B cell (primary cell): ENCODE results near the gene EEPD1. TPM values are rescaled to one million over a fixed set of nuclear protein-coding genes. Genes with fewer than 3 reads are reported as not detected.

Experiments
- ATAC-seq: fragments of 200-7000 bp; cut with Tn5 transposase; one replicate; pipeline ENCODE4 v1.10.0; 2021; ENCODE audit warnings: low read depth, mild to moderate bottlenecking, moderate number of reproducible peaks, moderate library complexity
- CTCF ChIA-PET: fragments of 350-600 bp; sonication (Branson Sonifier 250); formaldehyde crosslinking; loops from one replicate; lab custom pipeline; 2021; ENCODE audit warnings: antibody characterized with exemption, inconsistent platforms; lab: Charles Lee
- POLR2A ChIA-PET: fragments of 350-600 bp; sonication (Branson Sonifier 250); formaldehyde crosslinking; loops from one replicate; lab custom pipeline; 2021; ENCODE audit warnings: antibody characterized with exemption; lab: Charles Lee
- DNase-seq: peaks from one replicate; pipeline ENCODE4 v3.0.0; 2013
- H2AFZ ChIP-seq: 2 replicates; pipeline ENCODE4 v1.6.1; 2012; ENCODE audit warnings: mild to moderate bottlenecking, low read depth, low read length; ENCODE audit not compliant: insufficient read depth, poor library complexity, severe bottlenecking
- H3K27ac ChIP-seq, 2 donors: 1 replicate in 1 of 2; 2 replicates in 1 of 2; pipeline ENCODE4 v1.5.1; 2012 to 2013; ENCODE audit warnings: low read length in 2 of 2, mild to moderate bottlenecking in 2 of 2, moderate library complexity in 1 of 2
- H3K27me3 ChIP-seq, 4 experiments: fragments of 200-600 bp in 1 of 4; sonication (generic) in 1 of 4; replicated peaks in 1 of 4; 1 replicate in 2 of 4; 2 replicates in 2 of 4; pipeline versions ENCODE4 v1.6.1 to v1.7.0; 2013 to 2016; ENCODE audit warnings: low read length in 3 of 4, mild to moderate bottlenecking in 2 of 4, mixed read lengths in 1 of 4, moderate library complexity in 1 of 4; ENCODE audit not compliant: insufficient read depth in 4 of 4, control insufficient read depth in 3 of 4; ENCODE audit errors: control extremely low read depth in 1 of 4
- H3K36me3 ChIP-seq, 2 experiments: replicated peaks in 1 of 2; 1 replicate in 1 of 2; 2 replicates in 1 of 2; pipeline versions ENCODE4 v1.6.1 to v1.7.1; 2013; ENCODE audit warnings: low read length in 1 of 2; ENCODE audit not compliant: insufficient read depth in 2 of 2, control insufficient read depth in 1 of 2; ENCODE audit errors: control extremely low read depth in 1 of 2, extremely low read depth in 1 of 2
- H3K4me1 ChIP-seq, 2 donors: fragments of 200-600 bp in 1 of 2; sonication (generic) in 1 of 2; 1 replicate in 1 of 2; 2 replicates in 1 of 2; pipeline versions ENCODE4 v1.5.1 to v1.6.1; 2013 to 2017; ENCODE audit warnings: low read length in 2 of 2; ENCODE audit not compliant: control insufficient read depth in 2 of 2, insufficient read depth in 2 of 2
- H3K4me2 ChIP-seq: replicated peaks from 2 replicates; pipeline ENCODE3; 2012; ENCODE audit warnings: mild to moderate bottlenecking, low read depth, low read length; ENCODE audit not compliant: poor library complexity, severe bottlenecking
- H3K4me3 ChIP-seq, 5 experiments: fragments of 200-600 bp in 1 of 5; sonication (generic) in 1 of 5; 1 replicate in 3 of 5; 2 replicates in 2 of 5; pipeline versions ENCODE4 v1.5.1 to v1.7.0; 2011 to 2016; ENCODE audit warnings: low read length in 4 of 5, mild to moderate bottlenecking in 4 of 5, low read depth in 2 of 5, control low read depth in 1 of 5, moderate library complexity in 1 of 5; ENCODE audit not compliant: insufficient read depth in 1 of 5; ENCODE audit errors: control extremely low read depth in 1 of 5, extremely low read depth in 1 of 5
- H3K79me2 ChIP-seq: fragments of 200-600 bp; sonication (generic); one replicate; pipeline ENCODE4 v1.6.0; 2016; ENCODE audit warnings: low read length; ENCODE audit not compliant: control insufficient read depth, insufficient read depth
- H3K9ac ChIP-seq: fragments of 200-600 bp; sonication (generic); 2 replicates; pipeline ENCODE4 v1.6.1; 2017; ENCODE audit warnings: mild to moderate bottlenecking, low read length, moderate library complexity
- H3K9me3 ChIP-seq, 3 donors: one replicate each; pipeline versions ENCODE4 v1.6.1 to v1.7.1; 2013; ENCODE audit warnings: low read length in 2 of 3; ENCODE audit not compliant: control insufficient read depth in 2 of 3, insufficient read depth in 1 of 3; ENCODE audit errors: control extremely low read depth in 1 of 3
- H4K20me1 ChIP-seq: 2 replicates; pipeline ENCODE4 v1.6.0; 2012; ENCODE audit warnings: mild to moderate bottlenecking, low read length; ENCODE audit not compliant: insufficient read depth, control insufficient read depth, poor library complexity, severe bottlenecking
- H3K27ac Mint-ChIP-seq: one replicate; pipeline ENCODE4 v1.8.0; 2021; ENCODE audit warnings: mixed read lengths
- H3K27me3 Mint-ChIP-seq: one replicate; pipeline ENCODE4 v1.8.0; 2021; ENCODE audit warnings: mixed read lengths
- H3K4me1 Mint-ChIP-seq: one replicate; pipeline ENCODE4 v1.8.0; 2021; ENCODE audit warnings: mixed read lengths
- H3K4me3 Mint-ChIP-seq: one replicate; pipeline ENCODE4 v1.8.0; 2021; ENCODE audit warnings: mixed read lengths
- H3K9me3 Mint-ChIP-seq: one replicate; pipeline ENCODE4 v1.8.0; 2022; ENCODE audit warnings: mixed read lengths; ENCODE audit not compliant: insufficient read depth
- CTCF ChIP-seq: fragments of 200-600 bp; IDR thresholded peaks from one replicate; pipeline ENCODE4 v1.8.0; 2022; ENCODE audit warnings: antibody characterized with exemption, mild to moderate bottlenecking
- EZH2 ChIP-seq: IDR thresholded peaks from 2 replicates; pipeline ENCODE4 v1.6.1; 2012; ENCODE audit warnings: borderline replicate concordance, low read depth, mild to moderate bottlenecking, moderate library complexity, low read length; ENCODE audit not compliant: insufficient read depth, poor library complexity, severe bottlenecking
- WGBS: methylation state at CpG from one replicate; pipeline ENCODE4 v1.1.5; 2013; ENCODE audit warnings: missing lambda C conversion rate; ENCODE audit not compliant: insufficient coverage; 5-methylcytosine and 5-hydroxymethylcytosine counted together
- intact Hi-C: fragments of 100-400 bp; cut with micrococcal nuclease; formaldehyde crosslinking; loops from one replicate; pipeline ENCODE4 v1.10.0; 2022
- polyA minus RNA-seq: library from RNA; depleted of rRNA, polyadenylated mRNA; stranded (reverse); fragments of >200 nt; gene quantifications from 2 replicates; pipeline ENCODE4 v1.2.3, GENCODE V29; 2012
- polyA plus RNA-seq: library from polyadenylated mRNA; depleted of rRNA; stranded (reverse); fragments of >200 nt; gene quantifications from 2 replicates; pipeline ENCODE4 v1.2.3, GENCODE V29; 2012
- total RNA-seq, 2 donors: library from RNA; stranded (reverse); fragments of 120-200 nt in 1 of 2; gene quantifications; 1 replicate in 1 of 2; 2 replicates in 1 of 2; pipeline versions ENCODE4 v1.2.3 to v1.2.4, GENCODE V29; 2013 to 2022

The EEPD1 gene
- total RNA-seq, result 3.8 and 4.1 TPM in 2 replicates
- total RNA-seq (2013), result 1.5 TPM
- polyA plus RNA-seq, result 0.49 and 1.1 TPM in 2 replicates
- 1.3 and 1.6 TPM in 2 replicates for polyA minus RNA-seq

GRCh38 chr7:36152756-36153570 lies at the start of gene EEPD1:
EEPD1 (plus strand) TSS chr7:36153254; CDS start chr7:36154325, 1,071 bp downstream.
- peak within 1 kb of the TSS; percentile 67 for H3K27ac Mint-ChIP-seq
- no peak for TF ChIP-seq EZH2
- no peak for TF ChIP-seq CTCF
- CTCF ChIA-PET, result no interaction called here

More at GRCh38 chr7:36152756-36153570, at the start of gene EEPD1:
- DNase-seq (peak; percentile 100), ATAC-seq (peak; percentile 91)
- Histone ChIP-seq H3K79me2 (no peaks in the 10 kb centered on the region), H3K36me3 (no peaks in the 10 kb centered on the region), H3K4me3 (peak within 1 kb of the TSS; percentile 51 to 79 (median 72)), H3K4me2 (peak within 1 kb of the TSS; percentile 96), H3K9ac (peak within 1 kb of the TSS; percentile 76), H3K27me3 (peaks cover 0 to 19% (median 2%) of the 10 kb centered on the region in 4 experiments), H2AFZ (peak within 1 kb of the TSS; percentile 93), H3K4me1 (peaks cover 12% of the 10 kb centered on the region in 2 donors), H3K9me3 (peaks cover 0 to 4% (median 0%) of the 10 kb centered on the region in 3 donors), H4K20me1 (no peaks in the 10 kb centered on the region), H3K27ac (peak within 1 kb of the TSS in 1 of 2 donors; percentile 40)
- WGBS, result under 1% methylated on average over 88 of the region's 88 CpGs
- Mint-ChIP-seq H3K9me3 (no peaks in the 10 kb centered on the region), H3K4me1 (peaks cover 16% of the 10 kb centered on the region), H3K4me3 (peak within 1 kb of the TSS; percentile 88), H3K27me3 (peaks cover 5% of the 10 kb centered on the region)
- intact Hi-C loops, result loop anchor here (1.0 to 5.0 kb wide), 5 partner anchors 130 to 1199 kb away; partner anchors contain the start of gene SEPTIN7
- POLR2A ChIA-PET, result no interaction called here
